Measurements from ENCODE around the gene TBC1D14.

- TF ChIP-seq, protein P1, sequence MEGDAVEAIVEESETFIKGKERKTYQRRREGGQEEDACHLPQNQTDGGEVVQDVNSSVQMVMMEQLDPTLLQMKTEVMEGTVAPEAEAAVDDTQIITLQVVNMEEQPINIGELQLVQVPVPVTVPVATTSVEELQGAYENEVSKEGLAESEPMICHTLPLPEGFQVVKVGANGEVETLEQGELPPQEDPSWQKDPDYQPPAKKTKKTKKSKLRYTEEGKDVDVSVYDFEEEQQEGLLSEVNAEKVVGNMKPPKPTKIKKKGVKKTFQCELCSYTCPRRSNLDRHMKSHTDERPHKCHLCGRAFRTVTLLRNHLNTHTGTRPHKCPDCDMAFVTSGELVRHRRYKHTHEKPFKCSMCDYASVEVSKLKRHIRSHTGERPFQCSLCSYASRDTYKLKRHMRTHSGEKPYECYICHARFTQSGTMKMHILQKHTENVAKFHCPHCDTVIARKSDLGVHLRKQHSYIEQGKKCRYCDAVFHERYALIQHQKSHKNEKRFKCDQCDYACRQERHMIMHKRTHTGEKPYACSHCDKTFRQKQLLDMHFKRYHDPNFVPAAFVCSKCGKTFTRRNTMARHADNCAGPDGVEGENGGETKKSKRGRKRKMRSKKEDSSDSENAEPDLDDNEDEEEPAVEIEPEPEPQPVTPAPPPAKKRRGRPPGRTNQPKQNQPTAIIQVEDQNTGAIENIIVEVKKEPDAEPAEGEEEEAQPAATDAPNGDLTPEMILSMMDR (conservative IDR thresholded peaks at IDR 0.05; ENCODE audit: low read length): no peak
- no peak for TF ChIP-seq EZH2phosphoT487 (IDR thresholded peaks at IDR 0.05; ENCODE audit: borderline replicate concordance, low read depth, low read length)
These were observed 21.8 kb upstream of the TBC1D14 start for GRCh38 chr4:6887591-6888371.
